Glutamatergic neuron (in vitro differentiated cells): Measurements from ENCODE around the gene ESRRG. TPM values are rescaled to one million over a fixed set of nuclear protein-coding genes. Genes with fewer than 3 reads are reported as not detected.

Source experiments
- DNase-seq: peaks from one replicate; pipeline ENCODE4 v3.0.0; 2022
- H3K27ac Mint-ChIP-seq: one replicate; pipeline ENCODE4 v1.8.0; 2020; ENCODE audit warnings: mild to moderate bottlenecking, mixed read lengths, inconsistent platforms; ENCODE audit not compliant: unreplicated experiment
- H3K27me3 Mint-ChIP-seq: one replicate; pipeline ENCODE4 v1.8.0; 2020; ENCODE audit warnings: mild to moderate bottlenecking, moderate library complexity, mixed read lengths, inconsistent platforms; ENCODE audit not compliant: unreplicated experiment
- H3K36me3 Mint-ChIP-seq: one replicate; pipeline ENCODE4 v1.8.0; 2020; ENCODE audit warnings: mild to moderate bottlenecking, mixed read lengths, inconsistent platforms; ENCODE audit not compliant: unreplicated experiment
- H3K4me1 Mint-ChIP-seq: one replicate; pipeline ENCODE4 v1.8.0; 2020; ENCODE audit warnings: mild to moderate bottlenecking, low read depth, mixed read lengths, inconsistent platforms; ENCODE audit not compliant: unreplicated experiment
- H3K4me3 Mint-ChIP-seq: one replicate; pipeline ENCODE4 v1.8.0; 2020; ENCODE audit warnings: mild to moderate bottlenecking, mixed read lengths, inconsistent platforms; ENCODE audit not compliant: unreplicated experiment
- H3K9me3 Mint-ChIP-seq: one replicate; pipeline ENCODE4 v1.8.0; 2020; ENCODE audit warnings: mild to moderate bottlenecking, moderate library complexity, mixed read lengths, inconsistent platforms; ENCODE audit not compliant: unreplicated experiment
- total RNA-seq: library from RNA; stranded (reverse); fragmentation: NEBNext Ultra II Directional; extraction: Animal tissue kit (Norgen Biotek cat#: 25700); gene quantifications from one replicate; pipeline ENCODE4 v1.2.1, GENCODE V29; 2021; ENCODE audit not compliant: unreplicated experiment
- TF ChIP-seq, protein P1 (sequence below): fragments of 200-600 bp; sonication (generic); IDR thresholded peaks from one replicate; pipeline ENCODE4 v1.5.0; 2021; ENCODE audit not compliant: partially characterized antibody, unreplicated experiment

The ESRRG gene
- total RNA-seq, 1 donor from 2014 or later = 9.0 TPM

DNA sequence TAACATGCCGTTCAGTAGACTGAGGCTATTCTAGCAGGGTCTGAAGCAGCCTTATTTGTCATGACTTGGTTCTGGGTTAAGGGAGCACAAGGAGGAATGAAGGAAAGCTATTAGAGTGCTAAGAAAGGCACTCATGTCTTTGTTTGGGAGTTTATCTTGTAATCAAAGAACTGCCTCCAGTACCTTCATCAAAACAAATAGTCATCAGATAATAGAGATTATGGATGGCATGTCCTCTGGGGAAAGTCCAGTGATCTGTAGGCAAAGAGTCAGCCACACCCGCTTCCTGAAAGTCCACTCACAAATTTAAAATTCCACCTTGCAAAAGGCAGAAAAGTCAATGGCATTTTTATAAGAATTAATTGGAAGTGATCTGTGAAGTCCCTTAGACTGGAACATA is 56.8 kb downstream of the ESRRG start:
- H3K27ac Mint-ChIP-seq = no peak overlapping the region
- no peaks in the 10 kb centered on the region for H3K27me3 Mint-ChIP-seq
- H3K36me3 Mint-ChIP-seq = no peaks in the 10 kb centered on the region
- no peaks in the 10 kb centered on the region for H3K9me3 Mint-ChIP-seq
- TF ChIP-seq, protein P1, sequence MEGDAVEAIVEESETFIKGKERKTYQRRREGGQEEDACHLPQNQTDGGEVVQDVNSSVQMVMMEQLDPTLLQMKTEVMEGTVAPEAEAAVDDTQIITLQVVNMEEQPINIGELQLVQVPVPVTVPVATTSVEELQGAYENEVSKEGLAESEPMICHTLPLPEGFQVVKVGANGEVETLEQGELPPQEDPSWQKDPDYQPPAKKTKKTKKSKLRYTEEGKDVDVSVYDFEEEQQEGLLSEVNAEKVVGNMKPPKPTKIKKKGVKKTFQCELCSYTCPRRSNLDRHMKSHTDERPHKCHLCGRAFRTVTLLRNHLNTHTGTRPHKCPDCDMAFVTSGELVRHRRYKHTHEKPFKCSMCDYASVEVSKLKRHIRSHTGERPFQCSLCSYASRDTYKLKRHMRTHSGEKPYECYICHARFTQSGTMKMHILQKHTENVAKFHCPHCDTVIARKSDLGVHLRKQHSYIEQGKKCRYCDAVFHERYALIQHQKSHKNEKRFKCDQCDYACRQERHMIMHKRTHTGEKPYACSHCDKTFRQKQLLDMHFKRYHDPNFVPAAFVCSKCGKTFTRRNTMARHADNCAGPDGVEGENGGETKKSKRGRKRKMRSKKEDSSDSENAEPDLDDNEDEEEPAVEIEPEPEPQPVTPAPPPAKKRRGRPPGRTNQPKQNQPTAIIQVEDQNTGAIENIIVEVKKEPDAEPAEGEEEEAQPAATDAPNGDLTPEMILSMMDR = no peak
- DNase-seq = no peak
- peaks cover 3% of the 10 kb centered on the region for H3K4me1 Mint-ChIP-seq
- H3K4me3 Mint-ChIP-seq = no peak overlapping the region

DNA sequence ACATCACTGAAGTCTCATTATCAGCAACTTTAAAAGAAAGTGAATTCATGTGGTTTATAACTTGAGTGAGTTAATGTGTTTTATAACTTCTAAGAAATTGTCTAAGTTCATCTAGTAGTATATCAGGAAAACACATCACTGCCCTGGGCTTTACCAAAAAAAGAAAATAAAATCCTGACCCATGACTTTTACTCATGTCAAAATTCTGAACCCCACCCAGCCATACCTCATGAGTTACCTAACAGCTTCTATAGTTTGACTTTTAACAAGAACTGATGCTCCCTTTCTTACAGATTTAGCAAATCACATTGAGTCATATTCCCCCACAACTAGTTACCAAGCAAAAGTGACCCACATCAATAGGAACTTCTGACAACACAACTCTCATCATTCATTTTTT is 57.4 kb downstream of the ESRRG start:
- H3K36me3 Mint-ChIP-seq = no peaks in the 10 kb centered on the region
- no peaks in the 10 kb centered on the region for H3K27me3 Mint-ChIP-seq
- DNase-seq = no peak
- H3K4me3 Mint-ChIP-seq = no peak overlapping the region
- peaks cover 3% of the 10 kb centered on the region for H3K4me1 Mint-ChIP-seq
- TF ChIP-seq, protein P1 = no peak
- H3K9me3 Mint-ChIP-seq = no peaks in the 10 kb centered on the region
- H3K27ac Mint-ChIP-seq = no peak overlapping the region

DNA sequence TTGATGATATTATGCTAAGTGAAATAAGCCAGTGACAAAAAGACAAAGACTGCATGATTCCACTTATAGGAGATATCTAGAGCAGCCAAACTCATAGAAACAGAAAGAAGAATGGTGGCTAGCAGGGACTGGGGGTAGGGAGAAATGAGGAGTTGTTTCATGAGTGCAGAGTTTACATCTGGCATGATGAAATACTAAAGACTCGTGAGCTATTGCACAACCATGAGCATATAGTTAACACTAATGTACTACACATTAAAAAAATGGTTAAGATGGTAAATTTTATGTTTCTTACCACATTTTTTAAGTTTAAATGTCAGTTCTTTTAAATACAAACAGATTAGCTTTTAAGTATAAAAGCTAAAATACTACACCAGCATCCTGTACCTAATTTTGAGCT is 57.8 kb downstream of the ESRRG start:
- Mint-ChIP-seq H3K4me3 (no peak overlapping the region), H3K27ac (no peak overlapping the region), H3K27me3 (no peaks in the 10 kb centered on the region), H3K36me3 (no peaks in the 10 kb centered on the region), H3K9me3 (no peaks in the 10 kb centered on the region), H3K4me1 (no peaks in the 10 kb centered on the region)
- DNase-seq = no peak
- TF ChIP-seq, protein P1 = no peak

DNA sequence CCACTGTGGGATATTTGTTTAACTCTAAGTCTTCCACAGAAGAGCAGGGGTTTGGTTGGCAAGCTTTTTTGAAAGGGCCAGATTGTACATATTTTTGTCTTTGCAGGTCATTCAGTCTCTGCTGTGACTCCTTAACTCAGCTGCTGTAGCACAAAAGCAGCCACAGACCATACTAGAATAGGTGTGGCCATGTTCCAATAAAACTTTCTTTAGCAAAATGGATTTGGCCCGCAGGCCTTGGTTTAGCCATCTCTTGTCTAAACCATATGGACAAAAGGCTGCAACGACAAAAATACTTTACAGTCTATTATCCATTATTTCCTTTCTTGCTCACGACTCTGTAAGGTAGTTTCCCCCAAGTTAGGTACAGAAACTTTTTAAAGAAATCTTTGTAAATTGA is 60.5 kb downstream of the ESRRG start:
- DNase-seq = no peak
- Mint-ChIP-seq H3K4me1 (no peaks in the 10 kb centered on the region), H3K27ac (no peak overlapping the region), H3K27me3 (no peaks in the 10 kb centered on the region), H3K4me3 (no peak overlapping the region), H3K36me3 (no peaks in the 10 kb centered on the region), H3K9me3 (no peaks in the 10 kb centered on the region)
- TF ChIP-seq, protein P1 = no peak

DNA sequence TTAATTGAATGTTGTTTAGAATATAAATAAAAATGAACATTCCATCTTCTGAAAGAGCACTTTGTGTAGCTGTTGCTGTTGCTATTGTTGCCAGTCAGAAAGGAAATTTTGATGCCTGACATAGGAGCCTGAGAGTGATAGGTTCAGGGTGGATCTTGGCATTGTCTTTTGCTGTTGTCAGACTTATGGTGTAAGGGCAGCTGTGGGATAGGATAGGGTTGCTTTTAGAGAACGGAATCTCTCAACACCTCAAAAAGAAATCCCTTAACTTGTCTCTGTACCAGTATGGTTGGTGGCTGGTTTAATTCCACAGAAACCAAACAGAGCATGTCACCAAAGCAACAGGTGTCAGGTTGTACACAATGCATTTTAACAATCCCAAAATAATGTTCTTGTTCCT is 62.7 kb downstream of the ESRRG start:
- TF ChIP-seq, protein P1 = no peak
- Mint-ChIP-seq H3K4me3 (no peak overlapping the region), H3K9me3 (no peaks in the 10 kb centered on the region), H3K36me3 (no peaks in the 10 kb centered on the region), H3K27me3 (no peaks in the 10 kb centered on the region), H3K4me1 (no peaks in the 10 kb centered on the region), H3K27ac (no peak overlapping the region)
- DNase-seq = no peak
